H9 (cell line): ENCODE measurements around the gene SIRT7. TPM values are rescaled to one million over a fixed set of nuclear protein-coding genes. Genes with fewer than 3 reads are reported as not detected.

ENCODE experiments used
- DNase-seq: peaks from one replicate; pipeline ENCODE4 v3.0.0-alpha.2; 2017
- H2AFZ ChIP-seq: one replicate; pipeline ENCODE4 v1.6.1; 2013; ENCODE audit warnings: mild to moderate bottlenecking, low read length, control low read depth, moderate library complexity
- H2AK5ac ChIP-seq: 2 replicates; pipeline ENCODE4 v1.6.1; 2013; ENCODE audit warnings: low read length, control low read depth, mixed read lengths; ENCODE audit not compliant: insufficient read length
- H2BK120ac ChIP-seq: one replicate; pipeline ENCODE4 v1.6.1; 2013; ENCODE audit warnings: low read depth, mild to moderate bottlenecking, low read length, control low read depth, inconsistent platforms; ENCODE audit not compliant: poor library complexity, severe bottlenecking
- H2BK12ac ChIP-seq: 2 replicates; pipeline ENCODE4 v1.6.1; 2013; ENCODE audit warnings: low read length, control low read depth, mixed read lengths, low read depth; ENCODE audit not compliant: insufficient read length
- H2BK15ac ChIP-seq: 2 replicates; pipeline ENCODE4 v1.6.1; 2013; ENCODE audit warnings: low read depth, low read length, control low read depth
- H2BK20ac ChIP-seq: one replicate; pipeline ENCODE4 v1.6.1; 2013; ENCODE audit warnings: low read depth, mild to moderate bottlenecking, low read length, control low read depth, inconsistent platforms; ENCODE audit not compliant: poor library complexity, severe bottlenecking
- H2BK5ac ChIP-seq: 2 replicates; pipeline ENCODE4 v1.6.1; 2013; ENCODE audit warnings: low read length, control low read depth, mixed read lengths; ENCODE audit not compliant: insufficient read length
- H3K14ac ChIP-seq: 2 replicates; pipeline ENCODE4 v1.6.1; 2013; ENCODE audit warnings: low read length, control low read depth; ENCODE audit not compliant: insufficient read depth
- H3K18ac ChIP-seq: 2 replicates; pipeline ENCODE4 v1.6.1; 2013; ENCODE audit warnings: low read depth, mild to moderate bottlenecking, mixed read lengths, low read length, control low read depth; ENCODE audit not compliant: insufficient read length
- H3K23ac ChIP-seq: 2 replicates; pipeline ENCODE4 v1.6.1; 2013; ENCODE audit warnings: low read length, control low read depth, mixed read lengths, low read depth; ENCODE audit not compliant: insufficient read length
- H3K23me2 ChIP-seq: 2 replicates; pipeline ENCODE4 v1.6.1; 2013; ENCODE audit warnings: low read depth, mild to moderate bottlenecking, mixed read lengths, low read length, control low read depth; ENCODE audit not compliant: insufficient read length, poor library complexity, severe bottlenecking
- H3K27ac ChIP-seq: 2 replicates; pipeline ENCODE4 v1.5.1; 2013; ENCODE audit warnings: low read length, control low read depth, mixed read lengths, low read depth; ENCODE audit not compliant: insufficient read length
- H3K27me3 ChIP-seq: 2 replicates; pipeline ENCODE4 v1.6.1; 2013; ENCODE audit warnings: low read length, control low read depth, inconsistent platforms; ENCODE audit not compliant: insufficient read depth
- H3K4ac ChIP-seq: 2 replicates; pipeline ENCODE4 v1.6.1; 2013; ENCODE audit warnings: low read depth, mild to moderate bottlenecking, control low read depth, inconsistent platforms, low read length, moderate library complexity
- H3K4me1 ChIP-seq: 2 replicates; pipeline ENCODE4 v1.6.1; 2013; ENCODE audit warnings: low read length, control low read depth, inconsistent platforms; ENCODE audit not compliant: insufficient read depth
- H3K4me2 ChIP-seq: 2 replicates; pipeline ENCODE4 v1.6.1; 2013; ENCODE audit warnings: low read length, control low read depth, mixed read lengths; ENCODE audit not compliant: insufficient read length, insufficient read depth
- H3K56ac ChIP-seq: 2 replicates; pipeline ENCODE4 v1.6.1; 2013; ENCODE audit warnings: low read depth, mild to moderate bottlenecking, mixed read lengths, low read length, control low read depth; ENCODE audit not compliant: insufficient read length
- H3K79me1 ChIP-seq: 2 replicates; pipeline ENCODE4 v1.6.1; 2013; ENCODE audit warnings: low read depth, mild to moderate bottlenecking, moderate library complexity, low read length, control low read depth, inconsistent platforms; ENCODE audit not compliant: insufficient read depth, poor library complexity, severe bottlenecking
- H3K79me2 ChIP-seq: 2 replicates; pipeline ENCODE4 v1.6.1; 2013; ENCODE audit warnings: low read length, control low read depth, inconsistent platforms; ENCODE audit not compliant: insufficient read depth
- H3K9ac ChIP-seq: 2 replicates; pipeline ENCODE4 v1.6.1; 2013; ENCODE audit warnings: low read length, control low read depth, mixed read lengths; ENCODE audit not compliant: insufficient read length; ENCODE audit errors: extremely low read depth
- H3K9me3 ChIP-seq: one replicate; pipeline ENCODE4 v1.6.1; 2013; ENCODE audit warnings: low read depth, low read length, inconsistent platforms; ENCODE audit not compliant: control insufficient read depth
- H3T11ph ChIP-seq: one replicate; pipeline ENCODE4 v1.6.1; 2013; ENCODE audit warnings: mild to moderate bottlenecking, low read length, control low read depth, inconsistent platforms
- H4K20me1 ChIP-seq: one replicate; pipeline ENCODE4 v1.6.1; 2013; ENCODE audit not compliant: control insufficient read depth, insufficient read length, insufficient read depth
- H4K5ac ChIP-seq: 2 replicates; pipeline ENCODE4 v1.6.1; 2013; ENCODE audit warnings: low read depth, mild to moderate bottlenecking, mixed read lengths, low read length, control low read depth; ENCODE audit not compliant: insufficient read length
- H4K8ac ChIP-seq: replicated peaks from 2 replicates; pipeline ENCODE4 v1.6.1; 2013; ENCODE audit warnings: low read length, control low read depth, mixed read lengths, low read depth; ENCODE audit not compliant: insufficient read length
- H4K91ac ChIP-seq: 2 replicates; pipeline ENCODE4 v1.6.1; 2013; ENCODE audit warnings: low read depth, mild to moderate bottlenecking, moderate library complexity, mixed read lengths, low read length, control low read depth; ENCODE audit not compliant: insufficient read length
- H3K27ac Mint-ChIP-seq, 3 experiments: 2 replicates in 2 of 3; 3 replicates in 1 of 3; pipeline ENCODE4 v1.8.0; 2020 to 2021; ENCODE audit warnings: mixed read lengths in 3 of 3, mild to moderate bottlenecking in 1 of 3, moderate library complexity in 1 of 3
- H3K27me3 Mint-ChIP-seq: 2 replicates; pipeline ENCODE4 v1.8.0; 2021; ENCODE audit warnings: low read depth, mild to moderate bottlenecking, moderate library complexity, mixed read lengths
- H3K36me3 Mint-ChIP-seq, 3 experiments: 2 replicates in 2 of 3; 3 replicates in 1 of 3; pipeline ENCODE4 v1.8.0; 2020 to 2021; ENCODE audit warnings: low read depth in 3 of 3, mixed read lengths in 3 of 3; ENCODE audit not compliant: insufficient read depth in 1 of 3
- H3K4me1 Mint-ChIP-seq, 2 experiments: 2 replicates each; pipeline ENCODE4 v1.8.0; 2020; ENCODE audit warnings: mixed read lengths in 2 of 2
- H3K4me3 Mint-ChIP-seq, 2 experiments: 2 replicates in 1 of 2; 3 replicates in 1 of 2; pipeline ENCODE4 v1.8.0; 2020 to 2021; ENCODE audit warnings: mild to moderate bottlenecking in 2 of 2, mixed read lengths in 2 of 2, moderate library complexity in 1 of 2
- H3K9me3 Mint-ChIP-seq, 2 experiments: 2 replicates in 1 of 2; 3 replicates in 1 of 2; pipeline ENCODE4 v1.8.0; 2020; ENCODE audit warnings: mild to moderate bottlenecking in 2 of 2, mixed read lengths in 2 of 2, moderate library complexity in 1 of 2
- CTCF ChIP-seq: fragments of 200-600 bp; sonication (generic); conservative IDR thresholded peaks from 3 replicates; pipeline ENCODE4 v1.8.0; 2021; ENCODE audit warnings: antibody characterized with exemption, mild to moderate bottlenecking
- WGBS: extraction: QIAGEN DNeasy Blood & Tissue Kit; methylation state at CpG from one replicate; pipeline ENCODE4 v1.1.7; 2013; ENCODE audit warnings: missing lambda C conversion rate, low lambda C conversion rate, mixed read lengths; ENCODE audit not compliant: insufficient read length; ENCODE audit errors: extremely low coverage; 5-methylcytosine and 5-hydroxymethylcytosine counted together
- total RNA-seq: library from RNA; stranded (reverse); gene quantifications from 2 replicates; pipeline ENCODE4 v1.2.1, GENCODE V29; 2021

The SIRT7 gene
- total RNA-seq, 1 experiment from 2014 or later: 29.7 TPM

GRCh38 chr17:81929253-81930141, 11.5 kb upstream of the SIRT7 start:
- Histone ChIP-seq H4K8ac (no peak overlapping the region), H4K5ac (no peak overlapping the region), H3K4me2 (no peak overlapping the region), H2AK5ac (no peak overlapping the region), H2BK12ac (no peak overlapping the region), H2BK5ac (no peak overlapping the region), H4K91ac (no peak overlapping the region), H3K9me3 (no peaks in the 10 kb centered on the region), H3K79me2 (peaks cover 14% of the 10 kb centered on the region; the same call in 1 of the 2 replicates), H2BK15ac (no peak overlapping the region), H3K14ac (no peak overlapping the region), H3K18ac (no peak overlapping the region), H2BK20ac (no peak overlapping the region), H3K27ac (no peak overlapping the region), H3K79me1 (no peaks in the 10 kb centered on the region), H4K20me1 (peaks cover under 1% of the 10 kb centered on the region), H2AFZ (no peak overlapping the region), H3K4ac (no peak overlapping the region), H3K56ac (no peak overlapping the region), H3K23me2 (peaks cover 9% of the 10 kb centered on the region), H3K23ac (no peak overlapping the region), H2BK120ac (no peak overlapping the region), H3T11ph (no peak overlapping the region), H3K9ac (no peak overlapping the region), H3K27me3 (no peaks in the 10 kb centered on the region; the same call in 1 of the 2 replicates), H3K4me1 (peaks cover 3% of the 10 kb centered on the region; the same call in 1 of the 2 replicates)
- H3K36me3 Mint-ChIP-seq: peaks cover 0 to 16% (median 15%) of the 10 kb centered on the region in 3 experiments; a peak in 6 of 7 replicates
- H3K9me3 Mint-ChIP-seq: no peaks in the 10 kb centered on the region
- no CpG with 5 or more reads among the region's 31 CpGs for WGBS
- H3K4me1 Mint-ChIP-seq: peaks cover 18 to 23% of the 10 kb centered on the region in 2 experiments
- DNase-seq: no peak
- H3K4me3 Mint-ChIP-seq: peak overlapping the region; percentile 50 to 77
- TF ChIP-seq CTCF: no peak
- peaks cover 20% of the 10 kb centered on the region for H3K27me3 Mint-ChIP-seq
- H3K27ac Mint-ChIP-seq: no peak overlapping the region
